Measurements from ENCODE around the gene SLC15A1.

DNA sequence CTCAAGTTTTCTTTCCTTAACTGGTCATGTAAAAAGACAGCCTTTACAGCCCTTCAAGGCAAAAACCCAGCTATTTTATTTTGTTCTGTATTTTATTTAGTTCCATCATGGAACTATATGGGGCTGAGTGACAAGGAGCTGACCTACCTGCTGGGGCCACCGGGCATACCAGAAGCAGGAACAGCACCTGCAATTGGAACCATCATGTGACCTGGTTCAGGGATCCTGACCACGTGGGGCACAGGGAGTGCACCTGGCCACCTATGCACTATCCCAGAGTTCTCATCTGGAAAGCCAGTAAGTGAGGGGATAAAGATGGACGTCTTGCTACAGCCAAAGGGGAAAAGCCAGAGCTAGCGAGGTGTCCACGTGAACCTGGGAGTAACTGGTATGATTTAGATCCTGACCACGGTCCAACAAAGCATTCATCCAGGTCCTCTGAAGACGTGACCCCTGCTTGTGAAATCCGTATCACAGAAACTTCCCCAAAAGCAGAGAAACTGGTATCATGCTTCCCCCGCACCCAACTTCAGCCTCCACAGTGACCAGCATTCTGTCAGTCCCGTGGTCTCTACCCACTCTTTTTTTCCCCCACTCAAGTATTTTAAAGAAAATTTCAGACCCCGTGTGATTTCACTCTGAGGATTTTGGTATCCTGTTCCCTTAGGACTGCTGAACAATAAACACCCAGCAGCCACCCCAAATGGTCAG is 40.5 kb upstream of the SLC15A1 start:
- TF ChIP-seq, protein P1, sequence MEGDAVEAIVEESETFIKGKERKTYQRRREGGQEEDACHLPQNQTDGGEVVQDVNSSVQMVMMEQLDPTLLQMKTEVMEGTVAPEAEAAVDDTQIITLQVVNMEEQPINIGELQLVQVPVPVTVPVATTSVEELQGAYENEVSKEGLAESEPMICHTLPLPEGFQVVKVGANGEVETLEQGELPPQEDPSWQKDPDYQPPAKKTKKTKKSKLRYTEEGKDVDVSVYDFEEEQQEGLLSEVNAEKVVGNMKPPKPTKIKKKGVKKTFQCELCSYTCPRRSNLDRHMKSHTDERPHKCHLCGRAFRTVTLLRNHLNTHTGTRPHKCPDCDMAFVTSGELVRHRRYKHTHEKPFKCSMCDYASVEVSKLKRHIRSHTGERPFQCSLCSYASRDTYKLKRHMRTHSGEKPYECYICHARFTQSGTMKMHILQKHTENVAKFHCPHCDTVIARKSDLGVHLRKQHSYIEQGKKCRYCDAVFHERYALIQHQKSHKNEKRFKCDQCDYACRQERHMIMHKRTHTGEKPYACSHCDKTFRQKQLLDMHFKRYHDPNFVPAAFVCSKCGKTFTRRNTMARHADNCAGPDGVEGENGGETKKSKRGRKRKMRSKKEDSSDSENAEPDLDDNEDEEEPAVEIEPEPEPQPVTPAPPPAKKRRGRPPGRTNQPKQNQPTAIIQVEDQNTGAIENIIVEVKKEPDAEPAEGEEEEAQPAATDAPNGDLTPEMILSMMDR (IDR thresholded peaks at IDR 0.05), result no peak
- TF ChIP-seq POLR2A (IDR thresholded peaks at IDR 0.05), result no peak

All from transverse colon (tissue), 3 donors.